ENCODE results near the gene FSD2.

DNA sequence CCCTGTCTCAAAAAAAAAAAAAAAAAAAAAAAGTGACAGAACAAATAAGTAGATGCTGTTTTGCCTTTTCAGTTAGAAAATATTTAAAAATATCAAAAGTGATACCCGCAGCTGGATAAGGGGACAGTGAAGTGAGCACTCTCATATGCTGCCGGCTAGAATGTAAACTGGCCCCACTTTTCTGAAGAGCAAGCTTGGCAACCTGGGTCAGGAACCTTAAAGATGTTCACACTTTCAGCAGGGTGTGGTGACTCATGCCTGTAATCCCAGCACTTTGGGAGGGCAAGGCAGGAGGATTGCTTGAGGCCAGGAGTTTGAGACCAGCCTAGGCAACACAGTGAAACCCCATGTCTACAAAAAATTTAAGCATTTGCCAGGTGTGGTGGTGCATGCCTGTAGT lies 17.4 kb downstream of the FSD2 start:
- no peak for TF ChIP-seq EZH2 (IDR thresholded peaks at IDR 0.05; ENCODE audit: low read depth)
- TF ChIP-seq, protein P1, sequence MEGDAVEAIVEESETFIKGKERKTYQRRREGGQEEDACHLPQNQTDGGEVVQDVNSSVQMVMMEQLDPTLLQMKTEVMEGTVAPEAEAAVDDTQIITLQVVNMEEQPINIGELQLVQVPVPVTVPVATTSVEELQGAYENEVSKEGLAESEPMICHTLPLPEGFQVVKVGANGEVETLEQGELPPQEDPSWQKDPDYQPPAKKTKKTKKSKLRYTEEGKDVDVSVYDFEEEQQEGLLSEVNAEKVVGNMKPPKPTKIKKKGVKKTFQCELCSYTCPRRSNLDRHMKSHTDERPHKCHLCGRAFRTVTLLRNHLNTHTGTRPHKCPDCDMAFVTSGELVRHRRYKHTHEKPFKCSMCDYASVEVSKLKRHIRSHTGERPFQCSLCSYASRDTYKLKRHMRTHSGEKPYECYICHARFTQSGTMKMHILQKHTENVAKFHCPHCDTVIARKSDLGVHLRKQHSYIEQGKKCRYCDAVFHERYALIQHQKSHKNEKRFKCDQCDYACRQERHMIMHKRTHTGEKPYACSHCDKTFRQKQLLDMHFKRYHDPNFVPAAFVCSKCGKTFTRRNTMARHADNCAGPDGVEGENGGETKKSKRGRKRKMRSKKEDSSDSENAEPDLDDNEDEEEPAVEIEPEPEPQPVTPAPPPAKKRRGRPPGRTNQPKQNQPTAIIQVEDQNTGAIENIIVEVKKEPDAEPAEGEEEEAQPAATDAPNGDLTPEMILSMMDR (conservative IDR thresholded peaks at IDR 0.05), result no peak
